ENCODE measurements around the gene MDN1.

DNA sequence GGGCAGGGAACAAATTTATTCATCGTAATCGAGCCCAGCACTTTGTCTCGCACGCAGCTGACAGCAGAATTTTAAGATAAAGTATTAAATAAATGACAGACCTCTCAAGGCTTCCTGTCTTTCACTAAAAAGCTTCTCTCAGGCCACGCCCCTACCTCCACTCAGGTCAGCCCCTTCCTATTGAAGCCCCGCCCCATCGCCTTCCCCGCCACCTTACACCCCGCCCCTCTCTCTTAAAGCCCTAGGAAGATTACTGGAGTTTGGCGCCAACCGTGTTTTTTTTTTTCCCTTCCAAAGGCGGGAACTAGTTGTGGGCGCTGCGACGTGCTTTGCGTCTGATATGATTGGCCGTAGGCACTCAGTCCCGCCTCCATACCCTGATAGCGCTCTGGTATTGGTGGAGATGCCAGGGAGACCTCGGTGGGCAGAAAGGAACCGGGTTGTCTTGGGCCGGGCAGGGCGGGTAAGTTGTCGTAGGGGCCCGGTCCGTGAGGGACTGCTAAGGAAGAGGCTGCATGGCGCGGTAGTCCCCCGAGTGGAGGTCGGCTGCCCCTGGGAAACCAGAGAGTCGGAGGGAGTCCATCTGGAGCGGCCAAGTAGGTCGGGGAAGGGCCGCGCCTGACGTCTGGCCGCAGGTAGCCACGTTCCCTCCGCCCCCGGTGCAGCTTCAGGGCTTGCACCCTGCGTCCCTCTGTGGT lies 10.0 kb upstream of the MDN1 start, which contains the start of gene CASP8AP2:
- TF ChIP-seq CTCF (IDR thresholded peaks at IDR 0.05; ENCODE audit: low read depth, low read length) (no peak), EZH2phosphoT487 (IDR thresholded peaks at IDR 0.05; ENCODE audit: low read depth) (no peak)

Measured in OCI-LY3 (cell line).